Measurements from ENCODE around the gene ATP2B2.

ATP2B2 gene

GRCh38 chr3:10453431-10454163 lies 51.8 kb downstream of the ATP2B2 start:
- no peak for DNase-seq

- DNase-seq, result no peak
Measured at GRCh38 chr3:10450494-10451440, 54.6 kb downstream of the ATP2B2 start.

- no peak for DNase-seq
Measured at GRCh38 chr3:10449436-10449835, 56.0 kb downstream of the ATP2B2 start.

GRCh38 chr3:10448544-10448943 lies 56.8 kb downstream of the ATP2B2 start:
- no peak for DNase-seq

- DNase-seq, result peak in 27 of 58 donors; percentile 9 to 52 (median 28)
Measured at GRCh38 chr3:10447527-10448260, 57.7 kb downstream of the ATP2B2 start.

- DNase-seq, result no peak
Measured at GRCh38 chr3:10447110-10447509, 58.3 kb downstream of the ATP2B2 start.

- no peak for DNase-seq
Measured at GRCh38 chr3:10445561-10446175, 59.7 kb downstream of the ATP2B2 start.

- no peak for DNase-seq
Measured at GRCh38 chr3:10444511-10444910, 60.9 kb downstream of the ATP2B2 start.

GRCh38 chr3:10444110-10444429 lies 61.3 kb downstream of the ATP2B2 start:
- DNase-seq, result no peak

GRCh38 chr3:10443272-10444109 lies 61.9 kb downstream of the ATP2B2 start:
- no peak for DNase-seq

- no peak for DNase-seq
Measured at GRCh38 chr3:10442151-10442795, 63.1 kb downstream of the ATP2B2 start.

- DNase-seq, result no peak
Measured at GRCh38 chr3:10440684-10441083, 64.7 kb downstream of the ATP2B2 start.

- DNase-seq, result no peak
Measured at GRCh38 chr3:10438902-10439610, 66.3 kb downstream of the ATP2B2 start.

- no peak for DNase-seq
Measured at GRCh38 chr3:10437995-10438901, 67.1 kb downstream of the ATP2B2 start.

GRCh38 chr3:10437272-10437994 lies 68.0 kb downstream of the ATP2B2 start:
- DNase-seq, result peak in 4 of 58 donors; percentile 11 to 40 (median 28)

GRCh38 chr3:10435850-10436249 lies 69.5 kb downstream of the ATP2B2 start:
- DNase-seq, result no peak

GRCh38 chr3:10434938-10435336 lies 70.4 kb downstream of the ATP2B2 start:
- no peak for DNase-seq

Data from anterior cingulate cortex (tissue), 58 donors.